ENCODE data around the gene RASSF10.

The RASSF10 gene

DNA sequence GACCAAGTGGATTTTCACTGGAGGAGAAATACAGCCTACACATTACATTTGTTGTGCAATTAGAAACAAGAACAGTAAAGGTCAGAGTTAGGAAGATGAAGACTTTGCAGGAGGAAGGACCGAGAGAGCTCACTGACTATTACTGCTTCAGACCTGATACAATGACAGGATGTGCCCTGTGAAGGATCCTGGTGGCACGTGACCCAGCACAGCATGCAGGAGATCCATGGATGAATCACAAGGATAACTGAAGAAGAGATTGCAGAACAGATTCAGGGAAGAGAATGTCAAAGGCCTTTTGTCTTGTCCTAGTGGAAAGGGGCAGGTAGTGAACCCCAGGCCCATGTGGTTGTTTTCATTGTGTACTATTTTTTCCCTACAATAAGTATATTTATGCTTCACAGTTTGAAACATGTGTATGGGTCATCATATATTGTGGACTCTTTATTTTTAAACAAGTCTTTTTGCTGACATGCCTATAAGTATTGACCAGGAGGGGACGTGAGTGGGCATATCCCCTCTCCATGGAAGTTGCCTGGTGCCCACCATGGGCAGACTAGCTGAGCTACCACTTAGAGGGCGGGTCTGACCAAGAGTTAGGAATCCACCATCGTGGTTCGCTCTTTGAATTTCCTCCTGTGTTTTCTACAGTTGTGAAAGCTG, 44.3 kb downstream of the RASSF10 start:
- no peak for DNase-seq

DNA sequence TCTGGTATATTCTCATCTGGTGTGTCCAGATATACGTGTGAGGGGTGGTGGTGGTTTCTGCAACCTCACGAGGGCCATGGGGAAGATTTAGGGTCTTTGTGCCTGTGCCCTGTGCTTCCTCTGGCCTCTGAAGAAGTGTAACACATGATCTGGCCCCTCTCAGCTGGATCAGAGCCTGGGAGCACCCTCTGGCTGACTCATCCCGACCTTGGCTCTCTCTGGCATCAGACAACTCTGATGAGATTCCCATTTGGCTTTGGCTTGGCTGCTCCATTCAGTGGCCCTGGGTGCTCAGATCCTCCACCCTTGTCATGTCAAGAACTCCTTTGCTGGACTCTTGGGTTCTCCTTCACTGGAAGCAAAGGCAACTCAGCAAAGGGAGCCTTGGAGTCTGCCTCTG, 45.2 kb downstream of the RASSF10 start:
- no peak for DNase-seq

DNA sequence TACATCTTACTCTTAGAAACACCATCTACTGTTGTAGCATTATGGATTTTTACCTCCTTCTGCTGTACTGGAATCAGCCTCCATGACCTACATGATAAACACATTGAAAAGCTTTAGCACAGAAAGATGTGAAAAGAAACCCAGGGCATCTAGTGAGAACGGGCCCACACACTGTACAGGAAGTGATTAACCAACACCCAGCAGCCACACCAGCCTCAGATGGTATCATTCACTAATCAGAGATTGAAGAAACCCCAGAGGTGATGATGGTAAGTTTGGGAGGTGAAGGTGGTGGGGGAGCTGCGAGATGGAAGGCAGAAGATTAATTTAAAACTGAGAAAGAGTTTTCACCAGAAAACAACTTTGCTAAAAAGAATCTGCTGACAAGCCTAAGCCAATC, 46.1 kb downstream of the RASSF10 start:
- DNase-seq: no peak

DNA sequence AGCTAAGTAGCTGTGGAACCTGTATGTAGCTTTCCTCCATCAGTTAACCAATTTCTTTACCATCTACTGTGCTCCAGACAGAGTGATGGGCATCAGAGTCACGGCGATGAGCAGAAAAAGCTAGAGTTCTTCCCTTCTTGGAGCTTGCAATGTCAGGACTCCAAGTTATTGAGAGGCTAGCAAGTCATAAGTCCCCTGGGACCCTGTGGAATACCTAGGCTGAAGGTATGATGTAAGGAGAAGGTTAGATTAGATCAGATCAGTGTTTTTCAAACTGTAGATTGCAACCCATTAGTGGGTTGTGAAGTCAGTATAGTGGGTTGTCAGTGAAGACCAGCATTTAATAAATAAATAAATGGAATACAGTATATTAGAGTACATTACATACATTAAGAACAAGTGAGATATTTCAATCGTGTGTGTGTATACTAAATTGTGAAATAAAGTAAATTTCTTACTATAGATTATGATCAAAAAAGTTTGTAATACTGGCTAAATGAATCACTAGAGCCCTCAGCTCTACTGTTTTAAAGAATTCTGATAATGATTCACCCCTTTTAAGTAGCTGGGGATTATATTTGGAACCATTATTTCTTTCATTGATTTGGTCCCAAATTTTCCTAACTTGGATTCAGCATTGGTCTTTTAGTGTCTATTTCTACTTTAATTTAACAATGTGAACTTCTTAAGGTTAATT, 52.3 kb downstream of the RASSF10 start:
- no peak for DNase-seq

Data from nucleus accumbens (tissue), 56 donors.